Measurements from ENCODE around the gene TLE4.
A peak's percentile ranks its signal among the peaks of the same experiment; 100 is the strongest.

TLE4 gene

DNA sequence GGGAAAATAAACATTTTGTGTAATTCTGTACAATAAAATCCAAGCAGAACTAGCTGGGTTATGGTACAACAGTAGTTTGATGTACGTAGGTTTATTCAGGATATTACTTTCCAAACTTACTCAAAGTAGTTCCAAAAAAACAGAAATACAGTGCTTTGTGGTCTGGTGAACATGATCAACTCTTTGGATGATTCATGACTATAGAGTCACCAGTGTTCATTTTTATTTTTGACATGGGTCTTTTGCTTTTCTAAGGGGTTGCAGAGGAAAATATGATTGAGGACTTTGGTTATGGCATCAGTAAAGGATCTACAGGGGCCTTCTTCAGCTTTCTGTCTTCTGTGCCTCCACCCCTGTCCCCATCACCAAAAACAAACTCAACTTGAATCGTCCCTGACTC is 127.2 kb downstream of the TLE4 start:
- H3K27ac Mint-ChIP-seq: no peak overlapping the region
- H3K4me1 Mint-ChIP-seq: peaks cover 56% of the 10 kb centered on the region
- no peaks in the 10 kb centered on the region for H3K9me3 Mint-ChIP-seq
- H3K36me3 Mint-ChIP-seq (ENCODE audit: low read depth): peaks cover 62% of the 10 kb centered on the region
- TF ChIP-seq, protein P1, sequence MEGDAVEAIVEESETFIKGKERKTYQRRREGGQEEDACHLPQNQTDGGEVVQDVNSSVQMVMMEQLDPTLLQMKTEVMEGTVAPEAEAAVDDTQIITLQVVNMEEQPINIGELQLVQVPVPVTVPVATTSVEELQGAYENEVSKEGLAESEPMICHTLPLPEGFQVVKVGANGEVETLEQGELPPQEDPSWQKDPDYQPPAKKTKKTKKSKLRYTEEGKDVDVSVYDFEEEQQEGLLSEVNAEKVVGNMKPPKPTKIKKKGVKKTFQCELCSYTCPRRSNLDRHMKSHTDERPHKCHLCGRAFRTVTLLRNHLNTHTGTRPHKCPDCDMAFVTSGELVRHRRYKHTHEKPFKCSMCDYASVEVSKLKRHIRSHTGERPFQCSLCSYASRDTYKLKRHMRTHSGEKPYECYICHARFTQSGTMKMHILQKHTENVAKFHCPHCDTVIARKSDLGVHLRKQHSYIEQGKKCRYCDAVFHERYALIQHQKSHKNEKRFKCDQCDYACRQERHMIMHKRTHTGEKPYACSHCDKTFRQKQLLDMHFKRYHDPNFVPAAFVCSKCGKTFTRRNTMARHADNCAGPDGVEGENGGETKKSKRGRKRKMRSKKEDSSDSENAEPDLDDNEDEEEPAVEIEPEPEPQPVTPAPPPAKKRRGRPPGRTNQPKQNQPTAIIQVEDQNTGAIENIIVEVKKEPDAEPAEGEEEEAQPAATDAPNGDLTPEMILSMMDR (IDR thresholded peaks at IDR 0.05): no peak
- DNase-seq: no peak
- no peak overlapping the region for H3K4me3 Mint-ChIP-seq
- H3K27me3 Mint-ChIP-seq (ENCODE audit: low read depth, poor library complexity): no peaks in the 10 kb centered on the region

DNA sequence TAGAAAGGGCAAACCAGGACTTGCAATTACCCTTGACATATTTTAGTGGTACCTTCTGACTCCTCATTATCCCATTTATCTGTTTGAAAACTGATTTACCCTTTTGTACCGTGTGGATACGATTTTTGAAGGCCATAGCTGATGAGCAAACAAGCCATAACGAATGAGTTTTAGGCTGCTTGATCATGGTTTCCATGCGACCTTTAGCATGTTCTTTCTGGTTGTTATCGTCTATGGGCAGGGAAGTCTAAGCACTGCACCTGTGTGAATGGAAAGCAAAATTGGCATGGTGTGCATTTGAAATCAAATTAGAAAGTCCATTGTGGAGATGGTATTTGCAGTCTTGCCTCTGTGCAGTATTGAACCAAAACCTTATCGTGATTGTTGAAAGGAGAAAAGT is 127.7 kb downstream of the TLE4 start:
- Mint-ChIP-seq H3K27ac (no peak overlapping the region), H3K4me3 (no peak overlapping the region), H3K27me3 (ENCODE audit: low read depth, poor library complexity) (no peaks in the 10 kb centered on the region), H3K36me3 (ENCODE audit: low read depth) (peaks cover 67% of the 10 kb centered on the region), H3K4me1 (peaks cover 56% of the 10 kb centered on the region), H3K9me3 (no peaks in the 10 kb centered on the region)
- no peak for DNase-seq
- TF ChIP-seq, protein P1 (IDR thresholded peaks at IDR 0.05): no peak

DNA sequence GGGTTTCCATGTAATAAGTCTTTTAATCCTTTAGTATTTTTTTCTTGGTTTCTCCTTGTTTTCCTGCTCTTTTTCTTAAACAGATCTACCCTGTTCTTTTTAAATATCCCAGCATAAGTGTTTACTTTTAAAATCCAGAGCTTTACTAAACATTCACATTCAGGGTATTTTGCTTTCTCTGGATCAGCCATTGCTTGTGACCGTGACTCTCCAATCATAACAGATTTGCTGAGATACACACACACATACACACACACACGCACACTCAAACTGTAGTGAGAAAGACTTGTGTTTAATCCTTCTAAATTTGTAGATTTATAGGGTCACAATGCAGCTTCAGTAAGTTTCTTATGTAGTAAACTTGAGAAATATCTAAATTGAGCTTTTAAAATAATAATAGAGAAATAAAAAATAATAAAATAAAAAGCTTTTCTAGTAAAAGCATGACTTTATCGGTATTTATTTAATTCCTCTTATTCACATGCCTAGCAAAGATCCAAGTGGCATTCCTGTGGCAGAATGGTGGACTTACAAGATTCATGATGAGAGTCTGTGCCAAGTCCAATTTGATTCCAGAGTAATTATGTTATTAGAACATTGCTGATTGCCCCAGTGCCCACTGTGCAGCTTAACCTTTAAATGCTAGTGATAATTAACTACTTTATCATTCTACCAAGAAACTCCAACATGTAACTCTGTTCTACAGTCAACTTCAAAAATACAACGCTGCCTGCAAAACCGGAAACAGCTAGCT is 129.0 kb downstream of the TLE4 start:
- Mint-ChIP-seq H3K27me3 (ENCODE audit: low read depth, poor library complexity) (no peaks in the 10 kb centered on the region), H3K9me3 (no peaks in the 10 kb centered on the region), H3K27ac (no peak overlapping the region), H3K36me3 (ENCODE audit: low read depth) (peaks cover 74% of the 10 kb centered on the region), H3K4me3 (no peak overlapping the region), H3K4me1 (peaks cover 46% of the 10 kb centered on the region)
- TF ChIP-seq, protein P1 (IDR thresholded peaks at IDR 0.05): no peak
- DNase-seq: no peak

DNA sequence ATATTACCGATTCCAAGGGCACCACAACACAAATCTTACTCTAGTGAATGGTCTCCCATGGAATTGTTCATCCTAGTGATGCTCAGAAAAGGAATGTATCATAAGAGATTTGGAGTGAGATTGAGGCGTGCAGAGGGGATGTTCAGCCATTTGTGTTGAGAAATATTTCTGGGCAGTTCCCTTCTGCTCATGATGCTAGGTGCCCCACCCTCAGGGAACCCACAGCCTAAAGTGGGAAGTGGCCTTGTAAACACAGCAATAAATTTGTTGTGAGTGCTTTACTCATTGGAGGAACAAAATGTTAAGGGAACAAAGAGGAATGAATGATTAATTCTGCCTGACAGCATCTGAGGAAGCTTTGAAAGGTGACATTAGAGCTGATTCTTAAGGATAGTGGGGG is 129.9 kb downstream of the TLE4 start:
- TF ChIP-seq, protein P1 (IDR thresholded peaks at IDR 0.05): no peak
- Mint-ChIP-seq H3K4me1 (peaks cover 45% of the 10 kb centered on the region), H3K9me3 (no peaks in the 10 kb centered on the region), H3K27ac (peak overlapping the region; percentile 4), H3K36me3 (ENCODE audit: low read depth) (peaks cover 80% of the 10 kb centered on the region), H3K4me3 (no peak overlapping the region), H3K27me3 (ENCODE audit: low read depth, poor library complexity) (no peaks in the 10 kb centered on the region)
- DNase-seq: no peak

DNA sequence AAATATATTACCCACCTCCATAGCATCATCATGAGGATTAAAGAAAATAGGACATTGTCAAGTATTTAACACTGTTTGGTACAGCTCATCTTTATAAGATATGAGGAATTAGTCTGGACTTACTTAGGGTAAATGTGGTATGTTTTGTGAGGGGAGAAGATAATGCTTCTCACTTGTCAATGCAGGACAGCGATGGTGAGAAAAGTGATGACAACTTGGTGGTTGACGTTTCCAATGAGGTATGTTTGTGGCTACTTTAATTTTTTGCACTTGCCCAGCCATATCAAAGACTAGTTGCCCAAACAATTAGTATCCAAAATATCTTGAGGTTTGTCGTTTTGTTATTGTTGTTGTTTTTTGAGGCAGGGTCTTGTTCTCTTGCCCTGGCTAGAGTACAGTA is 133.9 kb downstream of the TLE4 start:
- Mint-ChIP-seq H3K9me3 (no peaks in the 10 kb centered on the region), H3K36me3 (ENCODE audit: low read depth) (peaks cover 94% of the 10 kb centered on the region), H3K27ac (no peak overlapping the region), H3K4me3 (no peak overlapping the region), H3K4me1 (peaks cover 37% of the 10 kb centered on the region), H3K27me3 (ENCODE audit: low read depth, poor library complexity) (no peaks in the 10 kb centered on the region)
- no peak for DNase-seq
- TF ChIP-seq, protein P1 (IDR thresholded peaks at IDR 0.05): no peak

DNA sequence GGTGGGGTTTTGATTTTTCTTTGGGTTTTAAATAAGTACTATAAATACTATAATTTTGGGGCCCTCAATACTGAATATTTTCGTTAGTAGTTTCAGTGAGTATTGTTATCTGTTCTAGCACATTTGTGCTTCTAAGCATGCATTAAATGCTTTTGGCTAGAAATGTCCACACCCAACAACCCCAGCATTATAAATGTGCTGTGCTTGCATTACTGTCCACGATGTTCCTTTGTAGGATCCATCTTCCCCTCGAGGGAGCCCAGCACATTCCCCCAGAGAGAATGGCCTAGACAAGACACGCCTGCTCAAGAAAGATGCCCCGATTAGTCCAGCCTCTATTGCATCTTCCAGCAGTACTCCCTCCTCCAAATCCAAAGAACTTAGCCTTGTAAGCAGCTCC is 134.7 kb downstream of the TLE4 start:
- no peak overlapping the region for H3K4me3 Mint-ChIP-seq
- no peak overlapping the region for H3K27ac Mint-ChIP-seq
- TF ChIP-seq, protein P1 (IDR thresholded peaks at IDR 0.05): no peak
- H3K27me3 Mint-ChIP-seq (ENCODE audit: low read depth, poor library complexity): no peaks in the 10 kb centered on the region
- no peaks in the 10 kb centered on the region for H3K9me3 Mint-ChIP-seq
- DNase-seq: no peak
- peaks cover 34% of the 10 kb centered on the region for H3K4me1 Mint-ChIP-seq
- H3K36me3 Mint-ChIP-seq (ENCODE audit: low read depth): peaks cover 99% of the 10 kb centered on the region

All from nephron progenitor cell (in vitro differentiated cells).